COLO668 (cell line): ENCODE measurements around the gene ZNF438.
"Not testable (repeated sequence)": the region's sequence is repeated elsewhere in the genome, so short reads cannot be mapped to it uniquely, and the experiment has no call there.

Experiments used
- DNase-seq: peaks from one replicate; lab custom pipeline; 2025; ENCODE audit not compliant: unreplicated experiment; lab: John Stamatoyannopoulos, UW

ZNF438 gene

DNA sequence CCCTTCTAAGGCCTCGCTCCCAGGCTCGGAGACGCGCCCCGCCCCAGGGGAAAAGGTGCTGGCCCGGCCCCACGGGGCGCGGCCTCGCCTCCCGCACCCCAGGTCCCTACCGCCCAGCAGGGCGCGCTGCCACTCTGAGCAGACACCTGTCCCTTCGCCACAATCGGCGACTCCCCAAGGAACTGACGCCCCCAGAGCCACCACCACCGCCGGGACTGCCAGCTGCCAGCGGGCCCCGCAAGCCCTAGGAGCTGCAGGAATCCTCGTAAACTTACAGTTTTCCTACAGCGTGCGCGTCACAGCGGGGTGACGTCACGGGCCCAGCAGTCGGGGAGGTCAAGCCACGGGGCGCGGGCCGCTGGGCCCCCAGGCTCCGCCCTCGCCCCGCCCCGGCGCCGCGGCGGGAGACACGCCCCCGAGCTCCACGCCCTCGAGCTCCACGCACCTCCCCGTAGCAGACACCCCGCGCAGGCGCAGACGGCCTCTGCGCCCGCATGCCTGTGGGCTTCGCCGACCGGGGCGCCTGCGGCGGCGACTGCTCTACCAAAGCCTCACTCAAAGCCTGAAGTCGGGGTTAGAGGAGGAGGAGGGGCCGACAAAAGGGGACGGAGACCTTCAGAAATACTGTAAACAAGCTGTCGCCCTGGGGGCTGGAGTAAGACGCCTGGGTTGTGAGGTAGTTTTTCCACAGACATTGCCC is at the start of gene ZNF438:
Gene ZNF438 (minus strand): TSS at position 308 of the 700 bp plus-strand sequence. CDS start 154,831 bp downstream, outside the sequence.
- peak; percentile 88 for DNase-seq

DNA sequence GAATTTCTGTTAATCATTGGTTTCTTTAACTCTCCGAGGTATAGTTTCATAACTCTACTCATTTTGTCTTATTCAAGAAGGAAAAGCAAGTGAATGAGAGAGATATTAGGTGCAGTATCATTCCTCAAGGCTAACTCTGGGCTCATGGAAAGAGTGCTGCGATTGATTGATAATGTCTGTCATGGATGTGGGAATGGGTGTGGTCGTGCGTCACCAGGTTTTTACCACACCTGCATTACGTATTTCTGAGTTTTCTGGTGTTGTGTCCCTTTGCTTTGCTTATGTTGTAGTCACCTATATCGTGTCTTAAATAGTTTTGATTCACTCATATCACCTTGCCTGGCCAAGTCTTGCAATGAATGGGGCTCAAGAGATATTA is 44.9 kb upstream of the ZNF438 start:
- DNase-seq: no peak

DNA sequence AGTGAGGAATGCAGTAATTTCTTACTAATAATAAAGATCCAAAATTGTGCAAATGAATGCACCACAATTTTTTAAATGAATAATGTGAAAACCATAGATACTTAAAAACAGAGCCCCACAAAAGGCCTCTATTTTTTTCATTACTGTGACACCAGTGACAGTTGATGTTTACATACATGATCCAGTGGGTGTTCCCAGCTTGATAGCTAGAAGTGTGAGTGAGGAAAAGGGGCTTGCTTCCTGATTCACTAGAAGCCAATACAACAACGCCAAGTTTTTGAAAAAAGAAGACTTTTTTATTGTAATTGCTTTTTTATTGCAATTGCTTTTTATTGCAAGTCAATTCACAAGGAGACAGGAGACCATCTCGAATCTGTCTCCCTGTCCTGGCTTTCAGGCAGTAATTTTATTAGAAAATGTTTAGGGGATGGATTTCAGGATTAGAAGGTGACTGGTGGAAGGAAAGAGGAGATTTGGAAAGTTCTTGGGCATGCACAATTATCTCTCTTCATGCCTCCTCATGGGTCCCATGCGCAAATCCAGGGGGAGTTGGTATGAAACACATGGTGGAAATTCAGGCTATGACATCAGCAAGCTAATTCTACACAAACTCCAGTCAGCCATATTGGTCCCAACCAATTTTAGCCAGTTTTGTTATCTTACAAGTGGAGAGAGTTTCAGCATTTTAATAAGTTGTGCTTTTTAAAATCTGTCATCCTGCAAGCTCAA is 44.4 kb upstream of the ZNF438 start:
- DNase-seq: no peak

DNA sequence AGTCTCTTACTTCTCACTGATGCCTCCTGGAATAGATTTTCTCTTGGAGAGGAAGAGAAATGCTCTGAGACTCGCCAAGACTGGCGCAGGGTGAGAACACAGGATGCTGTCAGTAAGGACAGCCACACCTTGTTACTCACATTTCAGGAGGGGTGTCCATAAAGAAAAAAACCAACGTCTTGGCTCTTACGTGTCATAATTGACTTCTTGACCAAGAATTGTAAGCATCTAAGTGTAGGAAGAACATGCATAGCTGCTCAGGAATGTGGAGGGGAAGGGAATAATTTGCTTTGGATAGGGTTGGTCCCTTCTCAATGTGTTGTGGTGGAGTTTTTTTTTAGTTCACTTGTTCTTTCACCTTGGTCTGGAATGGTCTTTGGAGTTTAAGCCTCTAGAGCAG is 43.8 kb upstream of the ZNF438 start:
- no peak for DNase-seq

DNA sequence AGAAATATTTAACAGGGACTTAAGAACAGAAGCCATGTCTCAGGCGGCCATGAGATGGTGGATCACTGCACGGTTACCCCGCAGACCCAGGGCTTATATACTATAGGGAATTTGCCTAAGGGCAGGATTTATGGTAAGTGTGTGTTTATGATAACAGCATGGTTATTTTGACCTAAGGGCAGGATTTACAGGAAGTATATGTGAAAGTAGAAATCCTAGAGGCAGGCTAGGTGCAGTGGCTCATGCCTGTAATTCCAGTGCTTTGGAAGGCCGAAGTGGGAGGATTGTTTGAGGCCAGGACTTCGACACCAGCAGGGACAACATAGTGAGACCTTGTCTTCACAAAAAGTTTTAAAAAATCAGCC is 43.0 kb upstream of the ZNF438 start:
- no peak for DNase-seq

DNA sequence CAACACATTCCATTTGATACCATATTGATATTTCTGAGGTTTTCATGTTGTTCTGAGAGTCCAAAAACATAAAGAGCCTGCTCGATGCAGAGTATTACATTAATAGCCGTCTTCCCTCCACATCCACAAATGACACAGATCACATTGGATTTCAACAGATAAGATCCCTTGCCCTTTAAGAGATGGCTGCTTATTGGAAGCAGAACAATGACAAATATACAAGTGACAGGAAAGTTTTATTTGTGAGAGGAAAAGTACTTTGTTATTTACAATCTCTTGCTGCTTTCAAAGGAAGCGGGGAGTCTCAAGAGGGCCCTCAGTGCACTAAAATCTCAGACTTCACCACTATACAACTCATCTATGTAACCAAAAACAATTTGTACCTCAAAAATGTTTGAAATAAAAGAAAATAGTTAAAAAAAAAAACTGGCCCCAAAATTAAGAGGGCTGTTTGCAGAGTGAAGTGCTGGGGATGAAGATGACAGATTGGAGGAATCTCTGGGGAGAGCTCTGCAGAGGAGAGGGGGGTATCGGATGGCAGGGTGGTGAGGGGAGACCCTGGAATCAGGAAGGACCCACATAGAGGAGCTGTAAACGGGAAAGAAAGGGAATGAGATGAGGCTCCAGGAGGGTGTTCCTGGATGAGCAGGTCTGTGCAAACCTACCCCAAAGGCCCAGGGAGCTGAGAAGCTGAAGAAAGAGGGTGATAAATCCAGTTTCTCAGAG is 42.5 kb upstream of the ZNF438 start:
- DNase-seq: no peak

DNA sequence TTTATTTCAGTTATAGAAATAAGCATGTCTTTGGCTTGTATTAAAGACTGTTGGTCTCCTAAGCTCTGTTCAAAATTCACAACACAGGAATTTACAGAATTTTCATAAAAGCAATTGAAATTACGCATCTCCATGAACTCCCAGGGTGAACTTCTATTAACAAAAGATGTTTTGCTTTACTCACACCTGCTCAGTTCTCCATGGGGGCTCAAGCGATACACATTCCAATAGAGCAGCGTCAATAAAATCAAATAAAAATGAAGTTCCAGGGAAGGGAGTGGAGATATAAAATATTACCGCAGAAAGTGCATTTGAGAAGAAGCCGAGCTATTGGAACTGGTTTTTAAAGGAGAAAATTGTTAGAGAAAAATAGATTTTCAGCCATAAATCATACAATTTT is 41.5 kb upstream of the ZNF438 start:
- no peak for DNase-seq

- no peak for DNase-seq
Measured at GRCh38 chr10:31072451-31072850, 40.8 kb upstream of the ZNF438 start.

- no peak for DNase-seq
Measured at GRCh38 chr10:31071232-31072005, 39.8 kb upstream of the ZNF438 start.

DNA sequence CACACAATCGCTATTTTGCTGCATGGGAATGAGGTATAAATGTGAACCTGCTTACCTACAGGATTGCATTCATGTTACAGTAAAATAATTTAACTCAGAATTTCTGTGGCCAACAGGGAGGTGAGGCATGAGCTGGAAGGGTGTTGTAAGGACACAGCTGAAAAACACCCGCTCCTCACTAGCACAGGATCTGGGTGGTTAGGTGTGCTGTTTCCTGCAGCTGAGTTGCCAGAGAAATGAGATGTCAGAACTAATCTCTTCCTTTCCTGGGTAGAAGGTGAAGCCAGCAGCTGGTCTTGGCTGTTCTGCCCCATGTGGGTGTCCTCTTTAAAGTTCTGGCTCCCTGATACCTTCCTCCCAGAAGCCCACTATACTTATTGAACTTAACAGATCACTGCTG is 39.0 kb upstream of the ZNF438 start:
- DNase-seq: no peak

GRCh38 chr10:31070025-31070424 is 38.4 kb upstream of the ZNF438 start:
- no peak for DNase-seq

DNA sequence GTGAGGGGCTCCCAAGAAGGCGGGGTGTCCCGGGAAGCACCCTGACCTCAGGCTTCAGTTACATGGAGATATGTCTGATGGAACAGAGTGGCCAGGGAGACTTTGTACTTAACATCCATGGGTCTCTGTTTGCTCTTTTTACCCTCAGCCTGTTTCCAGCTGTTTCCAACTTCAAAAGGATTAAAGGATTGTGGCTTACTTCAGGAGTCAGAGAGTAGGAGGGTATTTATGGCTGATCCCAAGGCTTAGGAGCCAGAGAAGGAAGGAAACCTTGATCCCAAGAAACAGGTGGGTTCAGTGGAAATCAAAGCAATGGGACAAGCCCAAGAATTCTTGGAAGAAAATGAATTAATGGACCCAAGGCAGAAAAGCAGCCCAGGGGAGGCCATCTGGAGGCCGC is 37.7 kb upstream of the ZNF438 start:
- no peak for DNase-seq

DNA sequence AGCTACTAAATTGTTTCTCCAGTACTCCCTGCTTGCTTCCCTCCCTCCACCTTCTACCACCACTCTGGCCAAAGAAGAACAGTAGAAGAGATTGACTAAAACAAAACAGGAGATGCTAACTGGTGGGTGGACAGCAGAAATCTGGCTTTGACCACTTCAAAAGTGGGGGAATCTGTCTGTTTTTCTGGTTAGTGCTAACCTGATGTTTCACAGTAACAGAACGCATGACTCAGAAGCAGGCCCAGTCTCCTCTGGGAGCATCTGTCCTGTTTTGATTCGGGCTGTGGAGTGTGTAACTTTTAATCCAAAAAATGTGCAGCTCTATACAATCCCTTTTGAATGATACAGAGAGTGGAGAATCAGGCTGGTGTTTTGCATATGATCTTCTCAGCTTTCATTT is 32.7 kb upstream of the ZNF438 start:
- DNase-seq: no peak

DNA sequence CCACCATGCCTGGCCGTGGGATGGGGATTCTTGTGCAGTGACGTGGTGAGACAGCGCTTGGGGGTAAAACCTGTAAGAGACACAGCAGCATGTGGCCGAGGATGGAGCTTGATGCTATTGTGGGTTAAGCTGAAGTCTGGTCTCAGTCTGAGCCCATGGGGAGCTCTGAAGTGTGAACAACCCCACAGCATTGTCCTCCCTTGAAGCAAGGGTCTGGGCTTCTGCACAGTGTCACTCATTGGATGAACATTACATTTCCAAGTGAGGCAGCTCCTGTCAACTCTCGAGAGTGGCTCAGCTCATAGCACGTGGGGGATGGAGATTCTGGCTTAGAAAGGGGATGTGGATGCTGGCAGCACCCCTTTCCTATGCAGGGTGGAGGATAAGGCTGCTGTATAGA is 32.2 kb upstream of the ZNF438 start:
- no peak for DNase-seq

GRCh38 chr10:31062856-31063255 is 31.2 kb upstream of the ZNF438 start:
- DNase-seq: no peak

DNA sequence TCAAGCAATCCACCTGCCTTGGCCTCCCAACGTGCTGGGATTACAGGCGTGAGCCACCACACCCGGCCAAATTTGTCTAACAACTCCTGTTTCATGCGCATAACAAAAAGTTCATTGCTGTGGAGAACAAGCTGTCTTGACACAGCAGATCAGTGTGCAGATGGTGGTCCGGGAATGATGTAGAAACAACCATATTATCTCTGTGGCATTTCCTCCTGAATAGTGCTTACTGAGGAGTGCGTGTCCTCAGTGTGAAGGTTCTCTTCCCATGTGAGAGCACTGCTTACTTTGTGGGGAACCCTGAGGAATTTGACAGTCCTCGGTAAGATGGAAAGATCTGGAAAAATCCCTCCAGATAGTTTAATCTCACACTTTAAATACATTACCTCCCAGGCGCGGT is 30.3 kb upstream of the ZNF438 start:
- DNase-seq: no peak

DNA sequence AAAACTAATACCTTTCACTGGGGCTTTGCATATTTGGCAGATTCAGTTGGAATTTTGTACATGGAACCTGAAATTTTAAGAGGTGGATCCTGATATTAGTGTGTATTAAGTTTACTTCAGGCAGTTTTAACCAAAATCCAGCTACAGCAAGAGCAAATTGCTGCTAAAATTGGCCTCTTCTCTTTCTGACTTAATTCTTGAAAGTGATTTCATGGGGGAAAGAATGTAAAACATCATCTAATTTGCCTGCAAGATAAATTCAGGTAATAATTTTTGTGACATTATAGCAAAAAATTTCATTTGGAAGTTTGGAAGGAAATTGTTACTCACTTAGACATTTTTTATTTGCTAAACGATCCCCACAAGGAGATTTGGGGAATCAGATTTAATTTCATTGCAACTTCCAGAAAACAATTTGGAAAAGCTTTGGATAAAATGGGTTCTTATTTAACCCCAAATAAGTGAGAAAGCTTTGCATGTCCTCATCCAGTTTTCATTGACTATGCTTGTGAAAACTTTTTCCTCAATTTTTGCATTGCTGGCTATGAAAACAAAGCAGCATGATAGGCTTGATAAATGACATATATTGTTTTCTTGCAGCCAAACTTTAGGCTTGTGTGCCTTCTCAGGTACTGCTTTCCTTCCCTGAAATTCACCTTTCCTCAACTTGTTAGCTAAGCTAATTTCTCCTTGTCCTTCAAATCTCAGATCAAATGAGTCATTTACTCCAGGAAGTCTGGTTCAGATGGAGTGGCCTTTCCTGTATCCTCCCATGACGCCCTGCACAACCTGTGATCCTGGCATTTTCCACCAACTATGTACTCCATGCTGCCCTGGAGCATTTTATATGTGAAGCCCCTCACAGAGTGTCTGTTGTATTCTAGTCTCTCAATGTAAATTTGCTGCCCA is 27.4 kb upstream of the ZNF438 start:
- no peak for DNase-seq

GRCh38 chr10:31056678-31057077 is 25.0 kb upstream of the ZNF438 start:
- DNase-seq: not testable (repeated sequence)

- no peak for DNase-seq
Measured at GRCh38 chr10:31055573-31056251, 24.0 kb upstream of the ZNF438 start.

- DNase-seq: no peak
Measured at GRCh38 chr10:31051703-31052102, 20.0 kb upstream of the ZNF438 start.
